ENCODE data around the gene CCDC149.
"Not testable (repeated sequence)": the region's sequence is repeated elsewhere in the genome, so short reads cannot be mapped to it uniquely, and the experiment has no call there.

CCDC149 gene

GRCh38 chr4:24917076-24917856, 4.4 kb upstream of the CCDC149 start:
- DNase-seq (ENCODE audit: extremely low read depth, low read depth) = no peak
- no peak for TF ChIP-seq CTCF (IDR thresholded peaks at IDR 0.05; ENCODE audit: low read depth, low read length)

DNA sequence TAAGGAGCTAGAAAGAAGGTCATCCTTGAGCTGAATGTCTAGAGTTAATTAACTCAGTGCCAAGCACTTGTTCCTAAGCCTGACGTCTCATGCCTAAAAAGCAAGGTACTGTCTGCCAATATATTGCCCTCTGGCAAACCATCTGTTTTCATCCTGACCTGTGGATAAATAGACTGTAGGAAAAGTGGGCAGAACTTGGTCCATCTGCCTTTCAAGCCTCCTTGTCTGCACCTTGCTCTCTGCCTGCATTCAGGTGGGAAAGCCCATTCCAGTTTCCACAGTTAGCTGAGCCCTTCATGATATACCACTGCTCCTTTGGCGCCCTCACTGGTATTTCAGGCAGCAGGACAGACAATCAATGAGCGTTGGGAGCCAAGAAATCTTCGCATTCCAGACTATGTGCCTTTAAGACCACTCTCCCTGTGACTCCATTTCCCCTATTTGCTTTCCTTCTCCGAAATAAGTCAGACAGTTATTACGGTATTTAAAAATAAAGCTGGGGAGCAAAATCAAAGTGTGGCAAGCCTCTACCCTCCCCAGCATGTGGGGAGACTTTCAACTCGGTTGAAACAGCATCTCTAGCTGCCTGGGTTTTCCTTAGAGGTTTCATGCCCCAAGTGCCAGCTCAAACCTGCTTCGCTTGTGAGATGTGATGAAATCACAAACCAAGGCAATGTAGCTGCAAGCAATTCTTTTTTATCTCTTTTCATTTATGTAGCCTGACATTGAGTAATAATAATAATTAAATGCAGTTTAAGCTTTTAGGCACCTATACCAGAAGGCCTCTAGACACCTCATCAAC, 2.5 kb upstream of the CCDC149 start:
- DNase-seq (ENCODE audit: extremely low read depth, low read depth) = no peak
- TF ChIP-seq CTCF (IDR thresholded peaks at IDR 0.05; ENCODE audit: low read depth, low read length) = no peak

DNA sequence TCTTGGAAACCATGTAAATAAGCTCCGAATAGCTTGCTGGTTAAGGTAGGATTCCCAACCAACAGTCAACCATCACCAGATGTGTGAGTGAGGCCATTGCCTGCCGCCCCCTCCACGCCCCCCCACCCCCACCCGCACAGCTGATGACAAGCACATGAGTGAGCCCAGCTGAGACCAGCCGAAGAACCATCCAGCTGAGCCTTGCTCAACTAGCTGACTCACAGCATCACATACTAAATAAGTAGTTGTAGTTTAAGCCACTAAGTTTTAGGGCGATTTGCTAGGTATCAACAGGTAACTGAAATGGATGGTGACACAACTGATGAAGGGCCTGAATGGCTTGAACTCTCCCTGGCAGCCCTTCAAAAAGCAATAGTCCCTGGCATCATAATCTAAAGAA, 1.6 kb upstream of the CCDC149 start:
- TF ChIP-seq CTCF (IDR thresholded peaks at IDR 0.05; ENCODE audit: low read depth, low read length) = no peak
- DNase-seq (ENCODE audit: extremely low read depth, low read depth) = no peak

GRCh38 chr4:24913119-24913485, 260 bp upstream of the CCDC149 start:
- no peak for DNase-seq (ENCODE audit: extremely low read depth, low read depth)

GRCh38 chr4:24910499-24910898, 2.3 kb downstream of the CCDC149 start:
- no peak for TF ChIP-seq CTCF (IDR thresholded peaks at IDR 0.05; ENCODE audit: low read depth, low read length)
- no peak for DNase-seq (ENCODE audit: extremely low read depth, low read depth)

More at GRCh38 chr4:24913119-24913485, 260 bp upstream of the CCDC149 start:
- no peak for TF ChIP-seq CTCF (IDR thresholded peaks at IDR 0.05; ENCODE audit: low read depth, low read length)

DNA sequence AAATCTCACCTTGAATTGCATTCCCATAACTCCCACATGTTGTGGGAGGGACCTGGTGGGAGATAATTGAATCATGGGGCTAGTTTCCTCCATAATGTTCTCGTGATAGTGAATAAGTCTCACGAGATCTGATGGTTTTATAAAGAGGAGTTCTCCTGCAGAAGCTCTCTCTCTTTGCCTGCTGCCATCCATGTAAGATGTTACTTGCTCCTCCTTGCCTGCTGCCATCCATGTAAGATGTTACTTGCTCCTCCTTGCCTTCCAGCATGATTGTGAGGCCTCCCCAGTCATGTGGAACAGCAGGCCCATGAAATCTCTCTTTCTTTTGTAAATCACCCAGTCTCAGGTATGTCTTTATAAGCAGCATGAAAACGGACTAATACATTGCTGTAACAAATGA, 3.2 kb downstream of the CCDC149 start:
- not testable (repeated sequence) for DNase-seq (ENCODE audit: extremely low read depth, low read depth)

DNA sequence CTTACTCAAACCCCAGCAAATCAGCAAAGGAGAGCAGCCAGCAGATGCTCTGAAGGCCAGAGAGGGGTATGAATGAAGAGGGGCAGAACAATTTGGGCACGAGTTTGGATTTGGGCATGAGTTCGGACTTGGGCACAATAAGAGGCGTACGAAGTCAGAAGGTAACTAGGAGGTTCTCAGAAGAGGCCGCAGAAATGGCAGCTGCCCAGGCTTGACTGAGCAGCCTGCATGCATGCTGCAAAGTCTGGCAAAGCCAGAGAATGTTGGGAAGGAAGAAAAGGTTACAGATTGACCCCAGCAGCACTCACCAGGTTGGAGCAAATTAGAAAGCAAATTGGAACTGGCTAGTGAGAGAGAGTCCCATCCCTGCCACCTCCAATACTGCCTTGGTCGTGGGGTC, 15.2 kb downstream of the CCDC149 start:
- TF ChIP-seq CTCF (IDR thresholded peaks at IDR 0.05; ENCODE audit: low read depth, low read length) = no peak
- no peak for DNase-seq (ENCODE audit: extremely low read depth, low read depth)

Data from AG09319 (cell line).